ENCODE results near the gene TRIM54. TPM values are rescaled to one million over a fixed set of nuclear protein-coding genes. Genes with fewer than 3 reads are reported as not detected.

The TRIM54 gene
- total RNA-seq, 1 donor from 2014 or later, result not detected

DNA sequence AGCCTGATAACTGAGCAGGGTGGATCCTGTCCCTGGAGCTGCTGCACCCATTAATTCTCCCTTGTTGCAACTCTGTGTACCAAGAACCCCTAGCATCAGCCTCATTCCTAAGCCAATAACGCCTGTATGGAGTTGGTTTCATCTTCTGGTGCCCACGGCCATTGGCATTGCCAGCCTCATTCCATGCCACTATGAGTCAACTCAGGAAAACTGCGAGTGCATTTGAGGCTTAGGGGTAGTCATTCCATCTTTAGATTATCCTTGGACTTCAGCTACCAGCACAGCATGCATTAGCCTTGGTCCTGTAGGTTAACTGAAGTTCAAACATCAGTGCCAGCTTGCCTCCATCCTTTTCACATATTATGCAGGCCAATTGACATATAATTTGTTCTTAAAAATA is 1.4 kb upstream of the TRIM54 start:
- intact Hi-C loops (cut with micrococcal nuclease), result loop anchor here (1.0 to 5.0 kb wide), 3 partner anchors 31 to 319 kb away; no protein-coding TSS in a partner anchor

DNA sequence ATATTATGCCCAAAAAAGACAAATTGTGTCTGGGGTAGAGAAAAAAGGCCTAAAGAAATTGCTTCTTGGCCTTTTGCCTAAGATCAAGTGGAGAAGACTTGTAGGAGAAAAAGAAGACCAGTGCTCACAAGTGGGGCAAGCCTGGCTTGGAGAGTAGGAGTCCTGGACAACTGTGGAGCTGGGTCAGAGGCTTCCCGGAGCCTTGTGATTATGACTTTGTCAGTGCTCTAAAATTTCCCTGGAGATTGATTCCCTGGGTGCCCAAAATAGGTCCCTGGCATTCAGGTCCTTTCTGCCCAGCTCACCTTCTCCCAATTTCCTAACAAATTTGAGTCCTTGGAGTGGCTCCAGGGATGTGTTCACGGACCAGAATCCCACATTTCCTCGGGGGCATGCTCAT is 787 bp upstream of the TRIM54 start:
- intact Hi-C loops (cut with micrococcal nuclease), result loop anchor here (5.0 kb wide), 1 partner anchor 319 kb away; no protein-coding TSS in a partner anchor

DNA sequence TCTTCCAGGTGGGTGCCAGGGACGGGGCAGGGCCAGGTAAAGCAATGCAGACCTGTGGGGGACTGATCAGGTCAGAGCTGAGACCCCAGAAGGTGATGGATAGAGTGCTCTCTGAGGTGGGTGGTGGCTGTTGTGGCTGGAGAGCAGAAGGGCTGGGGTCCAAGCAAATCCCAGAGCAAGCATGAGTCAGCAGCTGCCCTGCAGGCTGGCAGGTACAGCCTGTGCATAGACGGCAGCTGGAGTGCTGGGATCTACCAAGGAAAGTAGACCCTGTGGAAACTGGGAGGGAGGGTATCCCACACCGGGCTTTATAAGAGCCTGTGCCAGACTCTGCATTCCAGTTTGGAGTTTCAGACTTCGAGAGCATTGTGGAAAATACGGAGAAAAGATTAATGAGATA is 663 bp downstream of the TRIM54 start:
- intact Hi-C loops (cut with micrococcal nuclease), result loop anchor here (5.0 kb wide), 1 partner anchor 321 kb away; no protein-coding TSS in a partner anchor

DNA sequence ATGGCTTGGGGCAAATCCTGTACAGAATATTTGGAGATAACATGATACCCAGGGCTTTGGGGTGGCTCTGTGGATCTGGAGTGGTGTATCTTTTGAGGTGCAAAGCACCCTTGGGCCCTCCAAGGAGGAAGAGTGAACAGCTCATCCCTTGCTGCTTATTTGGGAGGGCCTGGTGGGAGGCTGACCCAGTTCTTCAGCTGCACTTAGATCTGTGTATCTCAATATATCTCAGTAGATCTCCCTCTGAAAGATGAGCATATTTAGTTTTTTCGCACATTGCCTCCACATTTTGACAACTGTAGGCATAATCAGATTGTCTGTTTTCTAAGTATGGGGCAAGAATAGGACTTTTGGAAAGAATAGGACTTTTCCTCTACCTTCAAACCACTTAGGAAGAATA is 2.8 kb downstream of the TRIM54 start:
- intact Hi-C loops (cut with micrococcal nuclease), result loop anchor here (5.0 kb wide), 1 partner anchor 323 kb away; no protein-coding TSS in a partner anchor

DNA sequence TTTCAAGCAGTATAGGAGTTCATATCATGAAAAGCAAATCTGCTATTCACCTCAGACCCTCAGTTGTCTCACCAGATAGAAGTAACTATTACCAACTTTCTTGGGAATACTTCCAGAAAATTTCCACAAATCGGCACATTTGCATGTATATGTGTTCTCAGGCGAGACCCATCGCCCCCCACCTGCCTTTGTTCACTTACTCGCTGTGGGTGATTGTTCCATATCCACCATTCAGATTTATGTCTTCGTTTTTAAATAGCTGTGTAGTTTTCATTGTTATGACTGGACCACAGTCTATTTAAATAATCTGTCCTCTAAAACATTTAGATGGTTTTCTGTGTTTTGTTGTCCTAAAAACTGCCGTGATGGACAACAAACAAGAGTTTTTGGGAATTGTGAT is 3.3 kb downstream of the TRIM54 start:
- intact Hi-C loops (cut with micrococcal nuclease), result no loop called here

DNA sequence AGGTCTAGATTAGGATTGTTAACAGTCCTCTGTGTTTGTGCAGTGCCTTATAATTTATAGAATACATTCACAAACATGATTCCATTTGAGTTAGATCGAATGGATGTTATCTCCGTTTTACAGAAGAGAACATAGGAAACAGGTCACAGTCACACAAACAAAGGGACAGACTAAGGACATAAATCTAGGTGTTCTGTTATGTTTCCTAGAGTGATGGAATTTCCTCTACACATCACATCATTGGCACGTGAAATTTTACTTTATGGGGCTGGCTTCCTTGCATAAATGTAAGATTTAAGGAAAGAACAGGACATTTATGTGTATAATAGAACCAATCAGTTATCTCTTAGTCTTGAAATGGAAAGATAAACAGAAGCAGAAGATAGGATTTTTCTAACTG is 6.4 kb downstream of the TRIM54 start:
- intact Hi-C loops (cut with micrococcal nuclease), result no loop called here

DNA sequence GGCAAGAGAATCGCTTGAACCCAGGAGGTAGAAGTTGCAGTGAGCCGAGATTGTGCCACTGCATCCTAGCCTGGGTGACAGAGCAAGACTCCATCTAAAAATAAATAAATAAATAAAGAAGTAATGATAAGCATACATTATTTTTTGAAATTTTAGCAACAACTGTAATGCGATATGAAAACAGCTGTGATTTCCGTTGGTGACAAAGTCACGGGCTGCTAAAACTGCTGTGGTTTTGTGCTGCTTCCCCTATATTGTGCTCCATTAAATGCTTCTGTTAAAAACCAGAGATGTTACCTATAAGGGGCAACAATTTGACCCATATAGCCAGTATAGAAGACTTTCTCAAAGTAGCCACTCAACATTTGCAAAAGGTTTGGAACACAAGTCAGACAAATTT is 8.3 kb downstream of the TRIM54 start:
- intact Hi-C loops (cut with micrococcal nuclease), result no loop called here

DNA sequence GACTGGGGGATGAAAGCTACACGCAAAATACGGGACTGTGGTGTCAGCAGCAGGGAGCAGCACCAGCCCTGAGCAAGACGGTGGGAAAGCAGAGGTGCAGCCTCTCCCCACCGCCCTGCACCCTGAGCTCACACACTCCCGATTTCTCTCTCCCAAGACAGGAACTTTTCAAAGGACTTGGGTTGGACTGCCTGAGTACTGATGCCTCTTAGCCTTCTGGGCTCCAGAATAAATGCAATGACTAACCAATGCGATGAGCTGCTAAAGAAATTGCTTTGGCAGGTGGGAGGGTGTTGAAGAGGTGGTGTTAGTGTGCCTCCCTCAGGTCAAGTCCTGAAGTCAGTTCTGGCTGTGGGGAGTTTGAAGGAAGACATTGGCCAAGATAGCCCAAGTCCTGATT is 9.6 kb downstream of the TRIM54 start:
- intact Hi-C loops (cut with micrococcal nuclease), result no loop called here

DNA sequence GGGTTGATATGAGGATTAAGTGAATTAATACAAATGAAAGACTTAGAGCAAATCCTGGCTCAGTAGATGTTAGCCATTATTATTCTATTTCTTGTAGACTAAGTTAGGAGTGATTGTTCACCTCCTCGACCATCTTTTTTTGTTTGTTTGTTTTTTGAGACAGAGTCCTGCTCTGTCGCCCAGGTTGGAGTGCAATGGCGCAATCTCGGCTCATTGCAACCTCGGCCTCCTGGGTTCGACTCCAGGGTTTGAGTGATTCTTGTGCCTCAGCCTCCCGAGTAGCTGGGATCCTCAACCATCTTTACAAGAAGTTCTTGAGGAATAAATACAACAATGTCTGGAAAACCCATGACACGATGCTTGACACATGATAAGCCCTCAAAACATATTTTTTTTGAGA is 12.7 kb downstream of the TRIM54 start:
- intact Hi-C loops (cut with micrococcal nuclease), result no loop called here

DNA sequence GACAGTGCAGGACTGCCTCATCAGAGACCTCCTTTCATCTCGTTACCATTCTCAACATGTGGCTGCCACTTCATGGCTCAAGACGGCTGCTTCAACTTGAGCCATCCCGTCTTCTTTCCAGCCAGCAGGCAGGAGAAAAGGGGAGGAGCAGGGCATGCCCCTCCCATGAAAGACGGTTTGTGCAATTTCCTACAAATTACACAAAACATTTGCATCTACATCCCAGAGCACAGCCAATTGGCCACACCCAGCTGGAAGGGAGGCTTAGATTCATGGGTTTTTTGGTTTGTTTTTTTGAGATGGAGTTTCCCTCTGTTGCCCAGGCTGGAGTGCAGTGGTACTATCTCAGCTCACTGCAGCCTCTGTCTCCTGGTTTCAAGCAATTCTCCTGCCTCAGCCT is 14.3 kb downstream of the TRIM54 start:
- intact Hi-C loops (cut with micrococcal nuclease), result no loop called here

DNA sequence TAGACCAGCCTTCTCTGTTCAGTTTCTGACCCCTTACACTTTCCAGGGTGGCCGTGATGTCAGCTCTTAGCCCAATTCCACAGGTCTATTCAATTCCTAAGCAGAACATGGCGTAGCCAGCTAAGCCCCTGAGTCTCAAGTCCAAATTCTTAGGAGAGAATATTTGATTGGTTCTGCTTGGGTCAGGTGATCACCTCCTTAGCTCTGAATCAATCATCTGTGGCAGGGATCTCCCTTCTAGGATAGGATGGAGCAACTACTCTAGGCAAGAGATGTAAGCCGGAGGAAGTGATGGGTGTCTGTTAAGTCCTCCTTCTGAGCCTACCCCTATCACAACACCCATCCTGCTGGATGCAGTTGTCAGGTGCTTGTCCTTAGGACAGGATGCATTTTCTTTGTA is 15.0 kb downstream of the TRIM54 start:
- intact Hi-C loops (cut with micrococcal nuclease), result no loop called here

DNA sequence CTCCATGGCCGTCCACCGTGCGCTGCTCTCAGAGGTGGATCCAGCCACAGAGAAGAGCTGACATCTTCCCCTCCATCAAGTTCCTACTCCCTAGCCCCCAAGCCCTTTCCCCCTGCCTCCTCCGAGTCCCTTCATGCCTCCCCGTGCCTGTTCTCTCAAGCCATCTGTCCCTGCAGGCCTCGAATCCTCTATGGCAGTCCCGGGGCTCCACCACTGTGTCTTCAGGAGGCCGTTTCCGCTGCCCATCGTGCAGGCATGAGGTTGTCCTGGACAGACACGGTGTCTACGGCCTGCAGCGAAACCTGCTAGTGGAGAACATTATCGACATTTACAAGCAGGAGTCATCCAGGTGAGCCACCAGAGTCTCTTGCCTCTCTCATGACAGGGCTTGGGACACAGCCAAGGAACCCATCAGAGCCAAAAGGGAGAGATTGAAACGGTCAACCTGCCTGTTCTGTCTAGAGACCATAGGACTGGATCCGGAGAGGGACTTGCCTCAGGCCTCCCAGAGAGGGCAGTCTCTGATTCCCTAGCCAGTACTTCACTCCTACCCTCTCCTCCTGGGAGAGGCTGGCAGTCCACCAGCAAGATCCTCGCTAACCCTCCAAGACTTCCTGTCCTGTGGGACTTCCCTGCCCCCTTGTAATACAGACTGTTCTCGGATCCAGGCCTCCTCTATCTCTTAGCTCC is 16.3 kb downstream of the TRIM54 start:
- intact Hi-C loops (cut with micrococcal nuclease), result no loop called here

DNA sequence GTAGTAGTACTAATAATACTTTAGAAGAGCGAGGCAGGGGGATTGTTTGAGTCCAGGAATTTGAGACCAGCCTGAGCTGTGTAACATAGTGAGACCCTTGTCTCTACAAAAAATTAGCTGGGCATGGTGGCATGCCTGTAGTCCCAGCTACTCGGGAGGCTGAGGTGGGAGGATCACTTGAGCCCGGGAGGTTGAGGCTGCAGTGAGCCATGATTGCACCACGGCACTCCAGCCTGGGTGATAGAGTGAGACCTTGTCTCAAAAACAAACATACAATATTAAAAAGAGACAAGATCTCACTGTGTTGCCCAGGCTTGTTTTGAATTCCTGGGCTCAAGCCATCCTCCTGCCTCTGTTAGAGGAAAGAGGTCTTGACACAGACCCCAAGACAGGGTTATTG is 18.4 kb downstream of the TRIM54 start:
- intact Hi-C loops (cut with micrococcal nuclease), result loop anchor here (10.0 kb wide), 1 partner anchor 456 kb away; the partner anchor contains the start of gene DPYSL5

DNA sequence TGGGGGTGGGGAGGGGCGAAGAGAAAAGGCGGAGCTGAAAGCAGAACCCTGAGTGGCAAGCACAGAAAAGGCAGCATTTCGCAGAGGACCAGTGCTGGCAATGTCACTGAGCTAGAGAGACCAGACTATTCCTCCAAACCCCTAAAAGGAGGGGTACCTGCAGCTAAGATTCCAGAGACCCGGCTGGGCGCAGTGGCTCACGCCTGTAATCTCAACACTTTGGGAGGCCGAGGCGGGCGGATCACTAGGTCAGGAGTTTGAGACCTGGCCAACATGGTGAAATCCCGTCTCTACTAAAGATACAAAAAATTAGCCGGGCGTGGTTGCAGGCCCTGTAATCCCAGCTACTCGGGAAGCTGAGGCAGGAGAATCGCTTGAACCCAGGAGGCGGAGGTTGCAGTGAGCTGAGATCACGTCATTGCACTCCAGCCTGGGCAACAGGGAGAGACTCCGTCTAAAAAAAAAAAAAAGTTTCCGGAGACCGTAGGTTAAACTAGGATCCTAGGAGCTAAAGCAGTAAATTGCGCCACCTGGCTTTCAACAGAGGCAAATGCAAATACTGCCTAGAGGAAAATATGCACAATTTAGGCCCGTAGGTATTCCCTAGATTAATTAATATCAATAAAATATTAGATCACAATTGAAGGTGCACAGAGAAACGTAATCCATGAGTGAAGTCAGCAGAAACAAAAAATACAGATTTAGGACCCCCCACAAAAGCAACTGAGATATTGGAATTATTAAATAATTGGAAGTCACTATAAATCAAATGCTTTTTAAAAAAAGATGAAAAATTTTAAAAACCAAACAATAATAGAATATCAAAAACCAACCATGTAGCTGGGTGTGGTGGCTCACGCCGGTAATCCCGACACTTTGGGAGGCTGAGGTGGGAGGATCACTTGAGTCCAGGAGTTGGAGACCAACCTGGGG is 21.1 kb downstream of the TRIM54 start:
- intact Hi-C loops (cut with micrococcal nuclease), result loop anchor here (1.0 to 10.0 kb wide), 2 partner anchors 205 to 459 kb away; partner anchors contain the start of gene DPYSL5

DNA sequence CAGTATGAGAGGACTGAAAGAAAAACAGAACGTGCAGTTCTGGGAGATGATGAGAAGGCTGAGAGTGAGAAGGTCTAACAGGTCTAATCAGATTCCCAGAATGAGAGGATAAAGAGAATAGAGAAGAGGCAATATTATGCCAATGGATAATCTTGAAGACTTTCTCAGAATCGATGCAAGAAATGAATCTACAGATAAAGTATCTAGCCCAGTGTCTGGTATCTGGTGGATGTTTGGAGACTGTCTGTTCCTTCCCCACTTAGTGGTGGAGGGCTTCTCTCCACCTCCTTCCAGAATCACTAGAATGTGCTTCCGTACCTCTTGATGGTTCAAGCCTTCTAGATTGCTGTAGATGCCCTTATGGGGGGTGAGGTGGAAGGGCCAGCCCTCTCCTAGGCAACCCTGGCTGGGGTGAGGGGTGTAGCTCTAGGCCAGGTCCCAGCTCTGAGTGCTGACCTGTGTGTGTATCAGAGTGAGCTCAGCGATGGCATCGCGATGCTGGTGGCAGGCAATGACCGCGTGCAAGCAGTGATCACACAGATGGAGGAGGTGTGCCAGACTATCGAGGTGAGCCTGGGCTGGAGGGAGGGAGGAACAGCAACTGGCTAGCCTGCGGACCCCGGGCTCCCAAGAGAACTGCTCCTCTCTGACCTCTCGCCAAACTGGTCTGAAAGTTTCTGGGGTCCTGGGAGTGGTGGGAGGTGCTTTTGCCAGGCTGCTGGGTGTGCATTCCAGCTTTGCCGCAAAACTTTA is 22.4 kb downstream of the TRIM54 start:
- intact Hi-C loops (cut with micrococcal nuclease), result loop anchor here (10.0 kb wide), 1 partner anchor 460 kb away; the partner anchor contains the start of gene DPYSL5

DNA sequence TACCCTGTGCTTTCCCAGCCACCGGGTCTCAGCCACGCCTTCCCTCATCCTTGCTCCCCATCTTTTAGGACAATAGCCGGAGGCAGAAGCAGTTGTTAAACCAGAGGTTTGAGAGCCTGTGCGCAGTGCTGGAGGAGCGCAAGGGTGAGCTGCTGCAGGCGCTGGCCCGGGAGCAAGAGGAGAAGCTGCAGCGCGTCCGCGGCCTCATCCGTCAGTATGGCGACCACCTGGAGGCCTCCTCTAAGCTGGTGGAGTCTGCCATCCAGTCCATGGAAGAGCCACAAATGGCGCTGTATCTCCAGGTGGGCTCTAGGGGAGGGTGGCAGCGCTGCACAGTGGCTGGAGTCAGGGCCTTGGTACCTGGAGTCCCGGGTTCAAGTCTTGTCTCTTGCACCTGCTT is 23.3 kb downstream of the TRIM54 start:
- intact Hi-C loops (cut with micrococcal nuclease), result loop anchor here (10.0 kb wide), 1 partner anchor 461 kb away; the partner anchor contains the start of gene DPYSL5

DNA sequence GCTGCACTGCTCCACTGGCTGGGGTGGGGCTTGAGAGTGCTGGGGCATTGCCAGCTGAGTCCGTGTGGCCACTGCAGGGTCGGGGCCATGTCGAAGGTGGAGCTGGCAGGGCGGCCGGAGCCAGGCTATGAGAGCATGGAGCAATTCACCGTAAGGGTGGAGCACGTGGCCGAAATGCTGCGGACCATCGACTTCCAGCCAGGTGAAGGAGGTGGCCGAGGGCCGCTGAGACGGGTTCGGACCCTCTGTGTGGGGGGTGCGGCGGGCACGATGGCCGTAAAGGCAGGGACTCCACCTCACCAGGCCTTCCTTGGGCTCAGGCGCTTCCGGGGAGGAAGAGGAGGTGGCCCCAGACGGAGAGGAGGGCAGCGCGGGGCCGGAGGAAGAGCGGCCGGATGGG is 23.9 kb downstream of the TRIM54 start:
- intact Hi-C loops (cut with micrococcal nuclease), result loop anchor here (10.0 kb wide), 1 partner anchor 461 kb away; the partner anchor contains the start of gene DPYSL5

DNA sequence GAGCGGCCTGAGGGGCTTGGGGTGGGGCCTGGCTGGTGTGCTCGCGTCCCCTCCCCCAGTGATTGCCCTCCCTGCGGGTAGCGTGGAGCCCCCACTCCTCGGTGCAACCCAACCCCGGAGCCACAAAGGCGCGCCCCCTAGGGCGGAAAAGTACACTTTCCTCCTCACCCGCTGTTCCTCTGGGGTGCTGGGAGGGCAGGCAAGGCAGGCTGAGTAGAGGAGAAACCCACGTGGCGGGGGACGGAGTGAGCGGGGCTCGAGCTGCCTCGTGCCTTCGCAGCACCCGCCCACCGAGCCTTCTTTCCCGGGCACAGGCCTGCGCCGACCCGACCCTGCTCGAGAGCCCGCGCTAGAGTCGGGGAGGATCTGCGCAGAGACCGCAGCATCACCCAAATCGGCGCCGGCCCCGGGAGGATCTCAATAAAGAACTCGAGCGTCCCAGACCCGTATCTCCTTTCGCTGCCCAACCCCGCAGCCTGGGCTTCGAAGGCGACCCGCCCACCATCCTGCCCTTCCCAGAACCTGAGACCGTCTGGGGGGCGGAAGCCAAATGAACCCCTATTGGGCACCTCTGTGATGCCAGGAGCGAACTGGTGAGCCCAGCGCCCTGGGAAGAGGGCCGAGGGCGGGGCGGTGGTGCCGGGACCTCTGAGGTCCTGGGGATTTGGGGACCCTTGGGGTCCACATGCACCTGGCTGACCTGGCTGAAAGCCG is 24.5 kb downstream of the TRIM54 start:
- intact Hi-C loops (cut with micrococcal nuclease), result loop anchor here (10.0 kb wide), 1 partner anchor 462 kb away; the partner anchor contains the start of gene DPYSL5

DNA sequence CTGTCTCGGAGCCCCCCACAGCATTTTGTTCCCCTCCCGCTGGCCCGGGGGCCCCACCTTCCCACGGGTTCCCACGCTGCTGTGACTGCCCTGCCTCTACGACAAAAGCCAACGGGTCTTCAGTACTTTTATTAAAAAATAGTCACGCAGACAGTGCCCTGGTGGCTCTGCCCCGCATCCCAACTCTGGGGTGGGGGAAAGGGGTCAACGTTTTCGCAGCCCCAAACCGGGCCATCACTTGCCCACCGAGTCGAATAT is 25.0 kb downstream of the TRIM54 start:
- intact Hi-C loops (cut with micrococcal nuclease), result loop anchor here (10.0 kb wide), 1 partner anchor 462 kb away; the partner anchor contains the start of gene DPYSL5

DNA sequence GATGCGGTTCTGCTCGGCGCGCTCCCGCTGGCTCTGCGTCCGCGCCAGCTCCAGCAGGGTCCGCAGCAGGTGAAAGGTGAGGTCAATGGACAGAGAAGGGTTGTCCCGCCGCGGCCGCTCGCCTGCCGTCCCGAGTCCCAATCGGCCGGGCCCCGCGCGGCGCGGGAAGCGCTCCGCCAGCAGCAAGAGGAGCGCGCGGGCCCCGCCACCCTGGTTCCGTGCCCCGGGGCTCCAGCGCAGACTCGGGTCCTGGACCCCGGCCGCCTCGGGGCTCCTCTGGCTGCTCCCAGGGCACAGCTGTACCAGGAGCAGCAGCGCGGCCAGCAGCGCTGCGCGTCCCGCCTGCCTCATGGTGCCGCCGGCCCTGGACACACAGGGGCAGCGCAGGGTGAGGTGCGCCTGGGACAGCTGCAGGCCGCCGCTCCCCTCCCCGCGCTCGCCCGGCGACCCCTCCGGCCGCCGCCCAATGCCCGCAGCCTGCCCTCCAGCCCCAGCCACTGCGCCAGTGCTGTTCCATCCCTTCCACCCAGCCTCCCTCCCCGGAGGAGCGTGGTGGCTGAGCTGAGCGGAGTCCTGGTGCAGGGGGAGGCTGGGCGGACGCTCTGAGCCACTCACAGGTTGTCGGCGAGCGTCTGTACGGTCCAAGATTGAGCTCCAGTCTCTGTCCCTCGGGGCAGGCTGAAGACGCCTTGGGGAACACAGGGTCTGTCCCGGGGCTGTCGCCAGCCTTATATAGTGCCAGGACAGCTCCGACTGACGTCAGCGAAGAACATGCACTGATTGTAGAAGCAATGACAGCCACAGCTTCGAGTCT is 25.5 kb downstream of the TRIM54 start:
- intact Hi-C loops (cut with micrococcal nuclease), result loop anchor here (10.0 kb wide), 1 partner anchor 463 kb away; the partner anchor contains the start of gene DPYSL5

All from T-helper 2 cell treated with Interferon-gamma antibody and Interleukin-4, amounts not matched to agents 100 ng/mL and 5 ng/mL, for 36 hours (primary cell).